Measurements from ENCODE around the gene BRINP1.

GRCh38 chr9:119349351-119349825 is 19.8 kb downstream of the BRINP1 start:
- TF ChIP-seq CTCF (IDR thresholded peaks at IDR 0.05) = no peak
- TF ChIP-seq EP300 (IDR thresholded peaks at IDR 0.05) = no peak

All from tibial nerve (tissue), 4 donors.